SH-SY5Y (cell line): Measurements from ENCODE around the gene SAMD14.

ENCODE experiments used
- GATA2 ChIP-seq: IDR thresholded peaks from 2 replicates; pipeline ENCODE4 v1.6.1; 2011; ENCODE audit warnings: mild to moderate bottlenecking, low read depth, low read length
- GATA3 ChIP-seq: IDR thresholded peaks from 2 replicates; pipeline ENCODE4 v1.6.1; 2011; ENCODE audit warnings: low read depth, mild to moderate bottlenecking, low read length, moderate library complexity

- no peak for TF ChIP-seq GATA2
- TF ChIP-seq GATA3 = no peak
Observed at GRCh38 chr17:50161911-50162288, 31.9 kb upstream of the SAMD14 start.
